ENCODE data around the gene ERI3.

DNA sequence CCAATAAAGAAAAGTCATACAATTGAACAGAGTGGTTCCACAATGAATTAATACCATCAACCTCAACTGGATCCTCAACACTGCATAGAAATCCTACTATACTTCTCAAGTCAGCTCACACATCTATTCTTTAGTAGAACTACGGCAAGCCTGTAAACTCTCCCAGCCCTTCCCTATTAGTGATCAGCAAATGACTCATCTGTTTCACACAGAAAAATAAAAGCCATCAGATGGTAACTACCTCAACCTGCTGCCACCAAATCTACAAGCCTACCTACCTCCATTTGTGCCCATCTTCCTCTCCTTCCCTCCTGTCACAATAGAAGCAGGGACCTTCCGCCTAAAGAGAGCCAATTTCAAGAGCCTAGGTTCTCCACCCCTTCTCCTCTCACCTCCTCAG is 78.2 kb downstream of the ERI3 start:
- TF ChIP-seq, protein P1, sequence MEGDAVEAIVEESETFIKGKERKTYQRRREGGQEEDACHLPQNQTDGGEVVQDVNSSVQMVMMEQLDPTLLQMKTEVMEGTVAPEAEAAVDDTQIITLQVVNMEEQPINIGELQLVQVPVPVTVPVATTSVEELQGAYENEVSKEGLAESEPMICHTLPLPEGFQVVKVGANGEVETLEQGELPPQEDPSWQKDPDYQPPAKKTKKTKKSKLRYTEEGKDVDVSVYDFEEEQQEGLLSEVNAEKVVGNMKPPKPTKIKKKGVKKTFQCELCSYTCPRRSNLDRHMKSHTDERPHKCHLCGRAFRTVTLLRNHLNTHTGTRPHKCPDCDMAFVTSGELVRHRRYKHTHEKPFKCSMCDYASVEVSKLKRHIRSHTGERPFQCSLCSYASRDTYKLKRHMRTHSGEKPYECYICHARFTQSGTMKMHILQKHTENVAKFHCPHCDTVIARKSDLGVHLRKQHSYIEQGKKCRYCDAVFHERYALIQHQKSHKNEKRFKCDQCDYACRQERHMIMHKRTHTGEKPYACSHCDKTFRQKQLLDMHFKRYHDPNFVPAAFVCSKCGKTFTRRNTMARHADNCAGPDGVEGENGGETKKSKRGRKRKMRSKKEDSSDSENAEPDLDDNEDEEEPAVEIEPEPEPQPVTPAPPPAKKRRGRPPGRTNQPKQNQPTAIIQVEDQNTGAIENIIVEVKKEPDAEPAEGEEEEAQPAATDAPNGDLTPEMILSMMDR (IDR thresholded peaks at IDR 0.05; ENCODE audit: insufficient read depth, low read length) = no peak
- TF ChIP-seq REST (IDR thresholded peaks at IDR 0.05; ENCODE audit: insufficient replicate concordance, low read depth) = no peak
- no peak for TF ChIP-seq POLR2AphosphoS5 (IDR thresholded peaks at IDR 0.05; ENCODE audit: low read depth)
